ENCODE data around the gene KCNK7.

DNA sequence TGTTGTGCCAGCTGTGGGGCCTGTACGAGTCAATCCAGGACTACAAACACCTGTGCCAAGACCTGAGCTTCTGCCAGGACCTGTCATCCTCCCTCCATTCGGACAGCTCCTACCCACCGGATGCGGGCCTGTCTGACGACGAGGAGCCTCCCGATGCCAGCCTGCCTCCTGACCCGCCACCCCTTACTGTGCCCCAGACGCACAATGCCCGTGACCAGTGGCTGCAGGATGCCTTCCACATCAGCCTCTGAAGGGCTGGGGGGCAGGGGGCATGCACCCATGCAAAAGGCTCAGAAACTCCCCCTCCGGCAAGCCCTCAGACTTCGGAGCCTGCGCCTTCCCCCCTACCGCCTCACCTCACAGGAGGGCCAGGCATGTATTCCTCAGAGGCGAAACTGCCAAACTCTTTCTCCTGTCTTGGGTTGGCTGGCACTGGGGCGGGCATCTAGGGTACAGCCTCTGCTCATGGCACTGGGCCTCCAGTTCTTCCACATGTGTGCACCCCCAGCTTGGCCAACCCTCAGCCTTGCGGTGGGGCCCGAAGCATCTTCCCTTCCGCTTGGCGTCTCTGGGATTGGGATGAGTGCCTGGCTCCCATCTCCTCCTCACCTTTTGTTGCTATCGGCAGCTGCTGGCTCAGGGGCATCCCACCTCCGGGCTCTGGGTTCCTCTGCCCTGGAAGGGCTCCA lies 22.1 kb downstream of the KCNK7 start:
- TF ChIP-seq, protein P1, sequence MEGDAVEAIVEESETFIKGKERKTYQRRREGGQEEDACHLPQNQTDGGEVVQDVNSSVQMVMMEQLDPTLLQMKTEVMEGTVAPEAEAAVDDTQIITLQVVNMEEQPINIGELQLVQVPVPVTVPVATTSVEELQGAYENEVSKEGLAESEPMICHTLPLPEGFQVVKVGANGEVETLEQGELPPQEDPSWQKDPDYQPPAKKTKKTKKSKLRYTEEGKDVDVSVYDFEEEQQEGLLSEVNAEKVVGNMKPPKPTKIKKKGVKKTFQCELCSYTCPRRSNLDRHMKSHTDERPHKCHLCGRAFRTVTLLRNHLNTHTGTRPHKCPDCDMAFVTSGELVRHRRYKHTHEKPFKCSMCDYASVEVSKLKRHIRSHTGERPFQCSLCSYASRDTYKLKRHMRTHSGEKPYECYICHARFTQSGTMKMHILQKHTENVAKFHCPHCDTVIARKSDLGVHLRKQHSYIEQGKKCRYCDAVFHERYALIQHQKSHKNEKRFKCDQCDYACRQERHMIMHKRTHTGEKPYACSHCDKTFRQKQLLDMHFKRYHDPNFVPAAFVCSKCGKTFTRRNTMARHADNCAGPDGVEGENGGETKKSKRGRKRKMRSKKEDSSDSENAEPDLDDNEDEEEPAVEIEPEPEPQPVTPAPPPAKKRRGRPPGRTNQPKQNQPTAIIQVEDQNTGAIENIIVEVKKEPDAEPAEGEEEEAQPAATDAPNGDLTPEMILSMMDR (IDR thresholded peaks at IDR 0.05): no peak
- TF ChIP-seq POLR2A (IDR thresholded peaks at IDR 0.05): no peak

Measured in Peyer's patch (tissue), 4 donors.